ENCODE data around the gene POM121L2. TPM values are rescaled to one million over a fixed set of nuclear protein-coding genes. Genes with fewer than 3 reads are reported as not detected.

POM121L2 gene
- total and polyA plus RNA-seq, 9 of the 15 experiments (the other 6 are each of a cell fraction or from before 2014, with no cell fraction given), result 0.23 to 0.45 TPM; not detected in 7

- no peaks in the 10 kb centered on the region for H3K36me3 ChIP-seq (ENCODE audit: control insufficient read depth, insufficient read depth, low read length)
- FAIRE-seq, result no peak
- H3K9me3 ChIP-seq (replicated peaks; ENCODE audit: control insufficient read depth, insufficient read depth, low read depth, low read length), result no peaks in the 10 kb centered on the region
- intact Hi-C loops (cut with micrococcal nuclease) (loop anchor here (2.0 to 10.0 kb wide), 5 partner anchors 14 to 390 kb away; partner anchors contain the start of gene ZNF184), in situ Hi-C loops (cut with MboI) (no loop called here)
- no peaks in the 10 kb centered on the region for H4K20me1 ChIP-seq (replicated peaks; ENCODE audit: control insufficient read depth, insufficient read depth, low read length)
- peaks cover 4 to 16% of the 10 kb centered on the region in 2 experiments; a peak in 3 of 5 replicates for H3K4me1 ChIP-seq (replicated peaks in 1 of 2; ENCODE audit: control insufficient read depth in 2 of 2, insufficient read depth in 2 of 2, low read length in 2 of 2)
- no TSS peak for BruUV-seq (replicated peaks)
- H3K27ac ChIP-seq (ENCODE audit: extremely low read depth, low read depth, low read length), result no peak overlapping the region
- peak overlapping the region in 1 of 2 experiments; percentile 1; a peak in 1 of 4 replicates for H3K9ac ChIP-seq (ENCODE audit: insufficient read depth in 1 of 2, low read depth in 2 of 2, low read length in 2 of 2)
- no peaks in the 10 kb centered on the region for H3K79me2 ChIP-seq (ENCODE audit: control insufficient read depth, insufficient read depth, low read length)
- peak overlapping the region; percentile 91 for H3K4me2 ChIP-seq (ENCODE audit: insufficient read depth, low read length)
- ChIA-PET CTCF (ENCODE audit: low intra/inter-chr PET ratio) (no interaction called here), POLR2A (interaction anchor here (0.6 to 2.4 kb wide), 10 partner anchors 10 to 1456 kb away, joined by 3 to 13 read pairs (median 3); partner anchors contain the start of gene ZNF391)
- WGBS (ENCODE audit: insufficient coverage, low coverage, missing lambda C conversion rate), result 19% methylated on average over 5 of the region's 5 CpGs
- ATAC-seq, result no peak
- H2AFZ ChIP-seq (ENCODE audit: low read depth, low read length), result peak overlapping the region; percentile 60; the same call in 1 of the 2 replicates
- no peaks in the 10 kb centered on the region for H3K27me3 ChIP-seq (ENCODE audit: control insufficient read depth in 2 of 2, insufficient read depth in 2 of 2, low read length in 2 of 2)
- H3K9me1 ChIP-seq (ENCODE audit: control insufficient read depth, insufficient read depth, low read length), result no peaks in the 10 kb centered on the region
- DNase-seq (ENCODE audit: extremely low read depth in 1 of 4, low spot score in 3 of 4), result peak in 1 of 4 experiments; percentile 36
- no peak overlapping the region for H3K4me3 ChIP-seq
- TF ChIP-seq TEAD1 (CRISPR knock-in tag; IDR thresholded peaks at IDR 0.05), result no peak
- no peak for TF ChIP-seq MITF (IDR thresholded peaks at IDR 0.05)
- no peak for TF ChIP-seq ETS2 (tag; IDR thresholded peaks at IDR 0.05; ENCODE audit: borderline replicate concordance, poor library complexity, severe bottlenecking)
- TF ChIP-seq ID3 (CRISPR knock-in tag; IDR thresholded peaks at IDR 0.05), result no peak
- TF ChIP-seq ID3 (tag; IDR thresholded peaks at IDR 0.05), result no peak
- TF ChIP-seq ZNF431 (CRISPR knock-in tag; IDR thresholded peaks at IDR 0.05), result no peak
- no peak for TF ChIP-seq ZNF384 (IDR thresholded peaks at IDR 0.05; ENCODE audit: low read depth, low read length)
- TF ChIP-seq ZEB2 (IDR thresholded peaks at IDR 0.05), result no peak
- no peak for TF ChIP-seq ZSCAN32 (CRISPR knock-in tag; IDR thresholded peaks at IDR 0.05)
- no peak for TF ChIP-seq ZNF347 (CRISPR knock-in tag; IDR thresholded peaks at IDR 0.05; ENCODE audit: low read depth)
- no peak for TF ChIP-seq NEUROD1 (IDR thresholded peaks at IDR 0.05; ENCODE audit: borderline replicate concordance, low read depth, low read length, partially characterized antibody)
- no peak for TF ChIP-seq ZNF740 (CRISPR knock-in tag; IDR thresholded peaks at IDR 0.05)
- TF ChIP-seq ZNF740 (tag; IDR thresholded peaks at IDR 0.05), result no peak; a peak in 1 of 4 replicates
- no peak for TF ChIP-seq ELK1 (CRISPR knock-in tag; IDR thresholded peaks at IDR 0.05)
- no peak for TF ChIP-seq ZNF143 (CRISPR knock-in tag; IDR thresholded peaks at IDR 0.05)
Observed at GRCh38 chr6:27294409-27294808, 17.7 kb downstream of the POM121L2 start.
